ENCODE results near the gene GRIK4. TPM values are rescaled to one million over a fixed set of nuclear protein-coding genes. Genes with fewer than 3 reads are reported as not detected.

The GRIK4 gene
- total RNA-seq, 1 donor from 2014 or later = under 0.01 TPM

DNA sequence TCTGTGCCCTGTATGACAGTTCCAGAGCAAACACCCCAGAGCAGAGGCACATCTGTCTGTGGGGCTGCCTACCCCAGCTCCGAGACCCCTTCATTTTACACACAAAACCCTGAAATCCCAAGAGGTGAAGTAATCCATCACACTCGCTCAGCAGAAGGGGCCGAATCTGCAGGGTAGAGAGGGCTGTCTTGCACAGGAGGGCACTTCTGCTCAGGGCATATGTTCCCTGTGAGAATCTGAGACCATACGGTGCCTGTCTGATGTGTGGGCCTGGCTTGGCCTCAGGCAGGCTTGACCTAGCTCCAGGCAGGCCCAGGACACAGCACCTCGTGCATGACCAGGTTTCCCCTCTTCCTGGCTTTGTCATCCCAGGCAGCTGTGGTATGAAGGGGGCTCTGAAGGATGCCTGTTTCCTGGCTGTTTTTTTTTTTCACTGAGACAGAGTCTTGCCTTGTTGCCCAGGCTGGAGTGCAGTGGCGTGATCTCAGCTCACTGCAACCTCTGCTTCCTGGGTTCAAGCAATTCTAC lies 37.2 kb downstream of the GRIK4 start:
- DNase-seq = peak; percentile 46

DNA sequence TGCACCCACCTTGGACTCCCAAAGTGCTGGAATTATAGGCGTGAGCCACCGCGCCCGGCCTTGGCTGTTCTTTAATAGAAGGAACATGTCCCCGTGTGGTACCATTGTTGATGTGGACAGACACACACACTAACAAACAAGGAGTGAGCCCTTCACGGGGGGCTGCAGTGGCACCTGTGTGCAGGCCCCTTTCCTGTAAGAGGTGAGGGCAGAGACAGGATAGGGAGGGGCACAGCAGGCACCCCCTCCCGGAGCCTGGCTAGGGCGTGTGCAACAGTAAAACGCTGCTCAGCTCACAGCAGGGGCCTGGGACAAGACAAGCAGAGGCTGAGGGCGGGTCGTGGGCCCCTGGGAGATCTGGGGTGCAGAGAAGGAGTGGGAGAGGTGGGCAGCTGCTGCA lies 37.8 kb downstream of the GRIK4 start:
- no peak for DNase-seq

DNA sequence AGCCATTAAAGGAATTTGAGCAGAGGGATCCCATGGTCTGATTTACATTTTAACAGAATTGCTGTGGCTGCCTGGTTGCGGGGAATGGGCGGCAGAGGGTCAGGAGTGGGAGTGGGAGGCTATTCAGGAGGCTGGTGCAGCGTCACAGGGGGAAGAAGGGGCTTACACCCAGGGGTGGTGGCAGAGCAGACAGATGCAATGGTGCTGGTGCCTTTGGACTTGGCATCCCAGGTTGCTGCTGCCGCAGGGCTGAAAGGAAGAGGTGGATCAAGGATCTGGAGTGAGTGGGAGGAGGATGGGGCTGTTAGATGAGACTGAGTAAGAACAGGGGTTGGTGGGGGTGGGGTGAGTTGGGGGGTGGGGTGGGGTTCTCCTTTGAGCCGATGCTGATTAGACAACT lies 38.5 kb downstream of the GRIK4 start:
- no peak for DNase-seq

DNA sequence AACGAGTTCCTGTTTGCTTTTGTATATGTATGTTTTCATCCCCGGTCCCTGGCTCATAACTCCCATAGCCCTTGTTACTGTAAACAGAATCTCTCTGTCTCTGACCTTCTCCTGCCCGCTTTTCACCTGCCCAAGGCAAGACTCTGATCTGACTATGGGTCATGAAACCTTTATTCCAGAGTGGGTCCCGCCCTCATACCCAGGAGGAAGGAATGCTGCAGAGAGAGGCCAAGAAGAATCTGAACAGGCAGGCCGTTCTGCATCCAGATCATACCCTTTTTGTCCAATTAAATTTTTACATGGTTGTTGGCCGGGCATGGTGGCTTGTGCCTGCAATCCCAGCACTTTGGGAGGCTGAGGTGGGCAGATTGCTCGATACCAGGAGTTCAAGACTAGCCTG lies 39.6 kb downstream of the GRIK4 start:
- no peak for DNase-seq

DNA sequence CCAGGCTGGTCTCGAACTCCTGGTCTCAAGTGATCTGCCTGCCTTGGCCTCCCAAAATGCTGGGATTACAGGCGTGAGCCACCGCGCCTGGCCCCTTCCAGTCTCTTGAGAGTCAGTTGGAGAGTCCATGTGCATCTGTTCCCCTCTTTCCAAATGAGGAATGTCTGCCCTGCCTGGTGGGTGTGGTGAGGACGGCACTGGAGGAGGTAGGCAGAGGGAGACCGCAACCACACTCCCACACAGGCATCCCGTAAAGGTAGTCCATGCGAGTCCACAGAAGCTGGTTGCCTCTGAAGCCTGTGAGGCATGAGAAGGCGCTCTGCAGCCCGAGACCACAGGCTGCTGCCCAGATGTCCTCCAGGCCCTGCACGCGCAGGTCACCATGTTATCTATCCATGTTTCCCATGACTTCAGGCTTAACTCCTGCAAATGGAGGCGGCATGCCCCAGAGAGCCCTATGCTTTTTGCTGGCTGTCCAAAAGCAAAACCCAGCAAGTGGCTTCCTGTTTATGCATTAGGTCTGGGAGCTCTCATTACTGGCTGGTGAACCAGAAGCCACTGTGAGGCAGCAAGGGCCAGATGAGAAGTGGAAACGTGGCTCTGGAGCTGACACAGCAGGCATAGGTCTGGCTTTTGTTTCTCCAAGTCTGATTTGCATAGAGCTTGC lies 43.4 kb downstream of the GRIK4 start:
- peak; percentile 40 for DNase-seq

DNA sequence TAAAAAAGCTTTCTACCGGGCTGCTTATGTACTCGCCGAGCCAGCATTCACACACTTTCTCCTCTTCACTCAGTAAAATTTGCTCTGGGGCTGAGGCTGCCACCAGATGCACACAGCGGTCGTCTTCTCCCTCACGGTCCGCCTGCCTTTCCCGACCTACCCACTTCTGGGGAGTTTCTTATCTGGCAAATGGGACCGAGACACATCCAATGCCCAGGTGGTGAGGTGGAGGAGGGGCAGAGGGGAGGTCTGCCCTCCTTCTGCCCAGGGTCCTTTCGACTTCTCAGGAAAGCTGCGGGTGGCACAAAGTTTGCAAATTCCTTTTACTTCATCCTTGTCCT lies 43.9 kb downstream of the GRIK4 start:
- no peak for DNase-seq

DNA sequence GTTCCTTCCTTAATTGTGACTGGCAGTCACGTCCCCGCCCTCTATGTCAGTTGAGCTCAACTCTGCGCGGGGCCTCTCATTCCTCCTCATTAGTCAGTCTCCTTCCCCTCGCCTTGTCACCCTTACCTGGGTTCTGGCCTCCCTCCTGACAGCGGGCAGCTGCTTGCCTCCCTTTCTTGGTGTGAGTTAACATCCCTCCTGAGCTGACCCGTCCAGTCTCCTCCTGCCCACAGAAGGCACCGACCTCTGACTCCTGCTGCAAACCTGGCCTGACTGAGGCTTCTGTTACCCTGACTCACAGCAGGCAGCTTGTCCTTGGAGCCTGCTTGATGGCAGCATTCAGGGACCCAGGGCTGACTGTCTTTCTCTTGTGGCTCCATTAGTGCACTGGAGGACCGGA lies 45.2 kb downstream of the GRIK4 start:
- DNase-seq = no peak

DNA sequence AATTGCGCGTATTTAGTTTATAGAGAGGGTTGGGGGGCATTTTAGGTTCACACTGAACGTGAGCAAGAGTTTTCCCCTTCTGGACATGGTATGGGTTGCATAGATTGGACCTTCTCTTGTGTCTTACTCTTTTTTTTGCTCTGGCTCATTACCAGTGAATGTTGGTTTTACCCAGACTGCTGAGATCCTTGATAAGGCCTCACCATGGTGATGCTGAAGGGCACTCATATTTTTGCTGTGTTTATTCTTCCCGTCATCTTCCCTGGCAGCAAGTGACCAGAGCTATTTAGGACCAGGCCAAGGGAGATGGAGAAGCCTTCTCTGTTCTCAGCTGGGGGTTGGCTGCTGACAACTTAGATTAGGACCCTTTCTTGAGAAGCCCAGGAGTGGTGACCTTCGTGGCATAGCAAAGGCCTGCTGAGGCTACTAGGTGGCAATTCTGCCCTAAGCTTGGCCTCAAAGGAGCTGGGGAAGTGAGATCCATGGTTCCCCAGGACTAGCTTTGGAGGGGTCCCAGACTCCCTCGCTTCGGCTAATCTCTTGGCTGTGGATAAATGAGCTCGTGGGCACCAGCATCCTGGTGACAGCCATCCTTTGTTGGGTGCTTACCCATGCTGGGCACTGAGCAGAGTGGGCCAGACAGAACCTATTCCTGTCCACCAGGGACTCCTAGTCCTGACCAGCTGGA lies 47.3 kb downstream of the GRIK4 start:
- no peak for DNase-seq

DNA sequence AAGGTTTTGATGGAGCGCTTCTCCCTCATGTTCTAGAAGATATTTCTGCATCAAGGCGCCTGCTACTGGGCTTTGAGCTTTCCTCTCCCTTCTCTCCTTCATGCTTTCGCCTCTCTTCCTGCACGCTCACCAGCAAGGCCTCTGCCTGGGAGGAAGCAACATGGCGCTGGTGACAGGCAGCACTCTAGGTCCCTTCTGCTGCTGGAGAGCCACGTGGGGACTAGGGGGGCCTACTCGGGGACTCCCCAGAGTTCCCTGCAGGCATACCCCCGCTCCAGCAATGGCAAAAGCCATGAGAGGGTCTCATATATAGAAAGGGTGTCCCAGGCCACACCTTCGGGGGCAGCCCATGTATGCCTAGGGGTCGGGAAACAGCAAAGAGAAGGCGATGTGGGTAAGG lies 49.7 kb downstream of the GRIK4 start:
- DNase-seq = no peak

DNA sequence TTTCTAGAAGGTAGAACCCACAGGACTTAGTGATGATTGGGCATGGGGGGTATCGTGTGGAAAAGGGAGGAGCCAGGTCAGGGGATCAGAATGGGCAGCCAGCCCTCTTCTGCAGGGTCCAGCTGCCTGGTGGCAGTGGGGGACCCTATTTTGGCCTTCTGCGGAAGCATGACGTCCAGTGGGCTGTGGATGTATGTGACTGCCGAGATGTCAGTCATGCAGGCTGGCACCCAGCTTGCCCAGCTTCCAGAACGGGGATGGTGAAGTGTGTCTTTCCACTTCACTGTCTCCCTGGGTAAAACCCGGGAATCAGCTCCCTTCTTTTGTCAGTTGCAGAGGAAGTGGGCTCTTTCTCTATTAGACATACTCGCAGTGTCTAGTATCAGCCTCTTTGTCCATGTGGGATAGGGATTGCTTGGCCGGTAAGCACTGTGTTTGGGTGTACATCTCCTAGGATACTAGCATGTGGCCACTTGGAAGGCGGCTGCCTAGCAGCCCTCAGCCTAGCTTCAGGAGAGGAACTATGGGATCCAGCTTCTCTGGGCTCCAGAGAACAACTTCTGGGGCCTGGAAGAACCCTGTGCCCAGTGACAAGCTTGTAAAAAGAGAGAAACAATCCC lies 51.4 kb downstream of the GRIK4 start:
- no peak for DNase-seq

DNA sequence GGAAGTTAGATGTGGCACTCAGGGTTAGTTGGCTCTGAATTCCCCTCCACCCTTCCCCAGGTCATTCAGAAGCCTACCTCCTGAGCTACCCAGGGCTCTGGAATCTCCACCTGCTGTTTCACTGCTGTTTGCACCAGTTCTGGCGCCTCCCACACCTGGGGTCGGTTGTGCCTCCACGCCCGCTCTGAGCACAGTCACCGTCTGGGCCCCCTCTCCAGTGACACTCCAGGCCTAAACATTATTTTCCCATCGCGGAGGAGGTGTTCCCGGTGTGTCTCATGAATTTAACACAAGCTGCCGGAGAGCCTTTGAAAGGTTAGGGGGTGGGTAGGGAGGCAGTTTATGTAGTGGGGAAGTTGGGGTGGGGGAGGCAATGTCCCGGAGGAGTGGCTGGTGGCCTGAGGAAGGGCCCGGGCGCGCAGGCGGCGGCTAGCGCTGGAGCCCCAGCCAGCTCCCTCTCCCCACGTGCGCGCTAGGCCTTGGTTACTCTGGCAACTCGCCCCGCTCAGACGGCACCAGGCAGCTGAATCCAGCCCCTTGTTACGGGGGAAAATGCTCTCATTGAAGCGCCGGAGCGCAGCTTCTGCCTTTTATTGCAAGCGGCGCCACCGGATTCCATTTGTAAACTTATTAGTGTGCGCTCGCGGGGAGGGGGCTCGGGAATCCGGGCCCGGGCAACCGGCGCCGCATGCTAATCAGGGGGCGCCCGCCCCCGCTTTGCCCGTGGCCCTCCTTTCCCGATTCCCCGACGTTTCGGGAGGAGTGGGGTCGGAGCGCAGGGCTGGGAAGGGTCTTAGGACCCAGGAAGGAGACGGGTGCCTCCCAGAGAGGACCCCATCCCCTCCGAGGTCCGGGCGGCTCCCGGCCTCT lies 52.4 kb downstream of the GRIK4 start:
- DNase-seq = peak; percentile 55

DNA sequence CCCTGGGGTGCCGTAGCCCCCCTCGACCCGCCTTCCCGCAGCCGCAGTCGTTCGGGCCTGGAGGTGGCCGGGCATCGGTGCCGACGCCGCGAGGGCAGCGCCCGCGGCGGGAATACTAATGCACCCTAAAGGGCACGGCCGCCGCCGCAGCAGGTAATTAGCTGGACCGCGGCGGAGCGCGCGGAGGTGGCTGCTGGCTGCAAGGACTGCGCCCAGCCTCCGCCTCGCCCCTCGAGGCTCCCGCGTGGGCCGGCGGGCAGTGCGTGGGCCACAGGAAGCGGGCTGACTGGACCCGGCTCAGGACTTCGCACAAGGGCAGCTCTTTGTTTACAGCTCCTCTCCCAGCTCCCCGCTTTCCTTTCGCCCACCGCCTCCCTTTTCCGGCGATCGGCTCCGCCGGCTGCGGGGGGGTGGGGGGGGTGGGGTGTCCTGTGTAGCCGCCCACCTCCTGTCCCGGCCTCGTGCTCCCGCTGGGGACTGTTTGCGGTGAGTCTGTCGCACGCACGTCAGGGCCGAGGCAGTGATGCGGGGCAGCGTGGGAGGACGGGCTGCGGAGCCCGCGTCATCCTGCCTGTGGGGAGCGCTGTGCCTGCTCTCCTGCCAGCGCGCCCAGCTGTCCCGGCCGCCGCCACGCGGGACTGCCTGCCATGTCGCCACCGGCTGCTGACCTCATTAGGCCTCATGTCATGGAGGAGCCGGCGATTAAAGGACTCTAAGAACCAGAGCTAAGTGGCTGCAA lies 53.2 kb downstream of the GRIK4 start:
- DNase-seq = peak; percentile 65

DNA sequence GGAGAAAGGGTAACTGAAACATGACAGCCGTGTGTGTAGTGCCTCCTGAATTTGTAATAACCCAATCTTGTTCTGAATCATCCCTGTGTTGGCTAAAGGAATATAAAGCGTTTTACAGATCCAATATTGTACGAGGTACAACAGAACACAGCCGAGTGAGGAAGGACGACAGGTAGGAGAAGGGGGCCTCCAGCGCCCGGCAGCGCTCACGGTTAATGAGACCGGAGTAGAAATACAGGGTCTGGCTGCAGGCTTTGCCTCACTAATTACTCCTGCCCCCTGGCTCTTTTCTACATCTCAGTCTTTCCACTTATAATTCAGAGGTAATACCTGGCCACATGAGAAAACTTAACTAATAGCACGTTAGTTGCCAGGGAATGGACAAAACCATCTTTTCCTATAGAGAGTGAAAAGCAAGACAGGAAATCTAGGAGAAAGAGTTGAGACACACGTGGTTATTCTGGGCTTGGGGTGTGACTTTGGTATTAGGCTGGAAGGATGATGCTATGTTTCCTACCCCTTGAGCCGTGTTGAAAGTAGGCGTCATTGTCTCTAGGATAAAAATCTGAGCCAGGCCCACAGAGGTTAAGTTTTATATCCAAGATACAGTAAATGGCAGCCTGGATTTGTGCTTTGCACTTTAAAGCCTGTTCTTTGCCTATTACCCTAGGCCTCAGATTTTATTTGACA lies 54.1 kb downstream of the GRIK4 start:
- DNase-seq = peak; percentile 53

DNA sequence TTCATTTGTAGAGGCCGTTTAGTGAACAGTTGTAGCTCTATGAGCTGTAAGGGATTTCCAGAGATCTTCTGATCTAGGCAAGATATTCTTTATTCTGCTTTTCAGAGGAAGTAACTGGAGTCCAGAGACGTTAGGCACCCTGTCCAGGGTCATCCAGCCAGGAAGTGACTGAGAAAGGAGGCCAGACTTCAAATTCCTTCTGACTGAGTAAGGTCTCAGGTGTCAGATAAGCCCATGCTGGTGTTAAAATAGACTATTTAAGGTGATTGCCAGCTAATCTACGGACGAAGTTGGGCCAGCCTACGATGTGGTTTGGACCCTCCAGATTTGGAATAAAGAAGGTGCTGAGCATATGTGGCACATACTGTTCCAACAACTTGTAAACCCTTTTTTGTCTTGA lies 54.6 kb downstream of the GRIK4 start:
- DNase-seq = peak; percentile 78

DNA sequence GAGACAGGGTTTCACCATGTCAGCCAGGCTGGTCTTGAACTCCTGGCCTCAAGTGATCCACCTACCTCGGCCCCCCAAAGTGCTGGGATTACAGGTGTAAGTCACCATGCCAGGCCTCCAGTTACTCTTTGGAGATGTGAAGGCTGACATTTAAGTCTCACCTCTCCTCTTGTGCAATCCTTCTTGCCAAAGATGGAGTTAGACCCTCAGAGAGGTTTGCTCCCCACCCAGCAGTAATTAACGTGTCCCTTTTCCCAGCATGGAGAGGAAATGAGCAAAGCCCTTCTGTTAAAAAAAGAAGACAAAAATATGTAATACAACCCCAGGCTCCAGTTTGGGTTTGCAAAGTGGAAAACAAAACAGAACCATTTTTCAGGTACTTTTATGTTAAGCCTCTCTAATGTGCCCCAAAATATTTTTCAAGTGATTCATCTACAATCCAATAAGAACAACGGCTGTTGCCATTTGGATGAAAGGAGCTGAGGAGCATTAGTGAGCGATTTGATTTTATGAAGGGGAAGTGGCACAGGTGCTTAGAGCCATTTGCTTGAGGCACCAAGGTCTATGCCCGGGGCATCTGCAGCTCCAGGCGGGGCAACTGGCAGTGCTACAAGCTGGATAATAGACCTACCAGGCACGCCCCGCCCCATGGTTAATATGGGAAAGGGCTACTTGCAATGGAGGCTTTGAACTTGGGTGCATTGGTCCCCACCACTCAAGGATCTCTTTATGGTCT lies 57.2 kb downstream of the GRIK4 start:
- DNase-seq = no peak

DNA sequence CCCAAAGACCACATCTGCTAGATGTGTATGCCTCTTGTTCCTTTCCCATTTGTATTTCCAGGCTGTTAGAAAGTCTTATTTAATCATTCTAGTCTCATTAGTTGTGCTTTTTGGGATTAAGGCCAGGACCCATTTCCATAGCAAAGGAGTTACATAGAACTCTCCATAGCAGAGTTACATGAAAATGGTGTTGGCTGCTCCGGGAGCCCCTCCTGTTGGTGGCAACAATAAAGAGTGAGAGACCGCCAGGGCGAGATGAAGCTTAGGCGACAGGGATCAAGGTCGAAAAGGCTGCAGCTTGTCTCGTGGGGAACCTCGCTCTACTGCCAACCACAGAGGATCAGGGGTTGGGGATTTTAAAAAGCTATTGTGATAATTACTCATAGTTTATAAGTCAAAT lies 58.3 kb downstream of the GRIK4 start:
- no peak for DNase-seq

DNA sequence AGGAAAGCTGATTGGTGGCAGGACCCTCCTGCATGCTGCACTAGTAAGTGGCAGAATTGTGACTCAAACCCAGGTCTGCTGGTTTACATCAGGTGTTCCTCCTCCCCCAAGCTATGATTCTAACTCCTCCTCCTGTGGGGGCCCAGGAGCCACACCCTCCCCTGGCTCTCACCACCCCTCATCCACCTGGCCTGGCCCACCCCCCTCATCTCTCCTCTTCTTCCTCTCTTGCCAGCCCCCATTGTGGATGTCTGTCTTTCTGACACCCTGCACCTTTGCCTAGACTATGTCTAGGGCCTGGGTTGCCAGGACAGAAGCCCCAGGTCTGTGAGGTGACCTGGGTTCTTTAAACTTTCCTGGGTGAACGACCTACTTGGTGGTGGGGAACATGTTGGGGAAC lies 59.9 kb downstream of the GRIK4 start:
- DNase-seq = no peak

DNA sequence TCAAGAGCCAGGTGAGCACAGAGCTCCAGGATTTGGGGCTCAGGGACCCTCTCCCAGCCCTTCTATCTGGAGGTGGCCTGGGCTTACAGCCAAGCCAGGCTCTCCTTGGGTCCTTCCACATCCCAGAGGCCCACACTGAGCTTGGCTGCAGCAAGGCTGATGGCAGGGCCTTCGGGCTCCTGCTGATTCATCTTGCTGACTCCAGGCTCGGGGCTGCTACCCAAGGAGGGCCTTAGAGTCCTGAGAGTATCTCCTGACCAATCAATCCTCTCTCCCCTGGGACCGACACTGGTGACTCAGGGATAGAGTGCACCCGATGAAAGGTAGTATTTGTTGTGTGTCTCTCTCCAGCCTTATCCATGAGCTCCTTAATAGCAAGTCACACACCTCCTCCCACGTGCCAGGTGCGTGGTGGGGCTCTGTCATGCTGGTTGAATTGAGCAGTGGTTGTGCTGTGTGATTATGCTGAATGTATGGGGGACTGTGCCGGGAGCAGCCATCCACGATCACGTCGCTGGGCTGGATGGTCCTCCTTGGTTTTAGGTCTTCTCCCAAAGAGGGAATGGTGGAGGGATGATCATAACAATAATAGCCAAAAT lies 62.3 kb downstream of the GRIK4 start:
- DNase-seq = no peak

DNA sequence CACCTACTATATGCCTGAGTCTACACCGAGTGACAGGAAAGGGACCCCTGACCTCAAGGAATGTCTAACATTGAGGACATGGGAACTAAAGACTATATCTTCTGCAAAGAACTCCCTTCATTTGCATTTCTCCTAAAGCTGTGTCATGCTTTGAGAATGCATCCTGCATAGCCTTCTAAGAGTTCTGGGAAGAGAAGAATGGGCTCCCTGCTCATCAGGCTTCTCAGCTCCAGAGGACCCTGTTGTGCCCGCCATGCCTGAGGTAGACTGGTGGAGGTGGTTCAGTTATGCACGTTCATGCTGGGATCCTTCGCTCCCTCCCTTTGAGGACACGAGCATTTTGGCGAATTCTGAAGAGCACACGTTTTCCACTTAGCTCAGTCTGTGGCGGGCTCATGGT lies 63.3 kb downstream of the GRIK4 start:
- no peak for DNase-seq

DNA sequence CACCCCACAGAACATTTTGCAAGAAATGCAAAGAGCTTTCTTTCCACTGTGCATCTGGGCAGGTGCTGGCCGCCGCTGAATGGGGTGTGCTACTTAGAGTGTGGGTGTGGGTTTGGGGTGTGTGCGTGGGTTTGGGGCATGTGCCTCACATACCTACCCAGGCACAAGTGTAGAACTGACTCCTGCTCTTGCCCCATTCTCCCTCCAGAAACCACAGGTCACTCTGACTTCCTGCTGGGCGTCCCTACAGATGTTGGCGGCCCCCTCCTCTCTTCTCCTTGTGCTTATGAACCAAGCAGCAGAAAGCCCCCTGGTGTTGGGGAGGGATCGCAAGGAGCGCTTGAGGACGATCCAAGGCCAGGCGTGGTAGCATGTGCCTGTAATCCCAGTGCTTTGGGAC lies 63.9 kb downstream of the GRIK4 start:
- DNase-seq = no peak

DNA sequence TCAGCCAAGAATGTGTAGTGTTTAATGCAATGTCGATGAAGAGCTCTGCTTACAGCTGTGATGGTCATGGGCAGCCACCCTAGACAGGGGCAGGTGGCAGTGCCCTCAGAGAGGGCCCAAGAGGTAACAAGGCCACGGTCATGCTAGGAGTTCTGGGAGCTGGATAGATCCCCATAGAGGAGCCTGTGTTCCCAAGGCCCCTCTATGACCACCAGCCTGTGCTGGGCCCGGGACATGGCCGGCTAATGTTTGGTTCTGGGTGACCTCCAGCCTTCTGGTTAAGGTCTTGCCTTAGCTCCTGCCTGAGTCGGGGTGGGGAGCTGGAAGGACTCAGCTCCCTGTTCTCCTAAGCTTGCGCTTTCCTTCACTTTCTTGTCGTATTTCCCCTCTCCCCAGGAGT lies 65.1 kb downstream of the GRIK4 start:
- no peak for DNase-seq
